ENCODE data around the gene RPS19. TPM values are rescaled to one million over a fixed set of nuclear protein-coding genes. Genes with fewer than 3 reads are reported as not detected.

The RPS19 gene
- polyA plus RNA-seq, 1 donor from 2014 or later: 783 TPM

GRCh38 chr19:41871573-41872383 is 11.7 kb downstream of the RPS19 start:
- Histone ChIP-seq H3K9ac (ENCODE audit: low read length) (no peak overlapping the region), H3K9me3 (ENCODE audit: low read length) (no peaks in the 10 kb centered on the region), H3K9me2 (ENCODE audit: insufficient read depth, low read length) (no peaks in the 10 kb centered on the region), H3F3A (ENCODE audit: insufficient read depth, low read length, poor library complexity, severe bottlenecking) (no peaks in the 10 kb centered on the region), H2AFZ (ENCODE audit: low read depth, low read length) (no peak overlapping the region), H3K36me3 (ENCODE audit: insufficient read depth, low read length) (no peaks in the 10 kb centered on the region), H4K20me1 (ENCODE audit: insufficient read depth) (no peaks in the 10 kb centered on the region), H3K27ac (ENCODE audit: low read length) (no peak overlapping the region), H3K27me3 (ENCODE audit: insufficient read depth, low read depth, low read length) (no peaks in the 10 kb centered on the region), H3K4me2 (ENCODE audit: low read length) (no peak overlapping the region), H3K4me3 (ENCODE audit: low read length) (no peak overlapping the region), H3K79me2 (replicated peaks; ENCODE audit: insufficient read depth, low read length) (no peaks in the 10 kb centered on the region)
- TF ChIP-seq TAF1 (IDR thresholded peaks at IDR 0.05; ENCODE audit: low read depth) (no peak), CTCF (IDR thresholded peaks at IDR 0.05; ENCODE audit: poor library complexity, severe bottlenecking) (no peak), POLR2AphosphoS5 (IDR thresholded peaks at IDR 0.05) (no peak), REST (IDR thresholded peaks at IDR 0.05; ENCODE audit: borderline replicate concordance) (no peak), RAD21 (conservative IDR thresholded peaks at IDR 0.05) (no peak), MXI1 (conservative IDR thresholded peaks at IDR 0.05; ENCODE audit: poor library complexity, severe bottlenecking) (no peak), EZH2 (IDR thresholded peaks at IDR 0.05; ENCODE audit: borderline replicate concordance, insufficient read depth, low read length, poor library complexity, severe bottlenecking) (no peak), SMC3 (conservative IDR thresholded peaks at IDR 0.05; ENCODE audit: poor library complexity) (no peak)

- Histone ChIP-seq H3K9me3 (ENCODE audit: low read length) (no peaks in the 10 kb centered on the region), H3K4me3 (ENCODE audit: low read length) (no peak overlapping the region), H3K9ac (ENCODE audit: low read length) (no peak overlapping the region), H4K20me1 (ENCODE audit: insufficient read depth) (no peaks in the 10 kb centered on the region), H2AFZ (ENCODE audit: low read depth, low read length) (no peak overlapping the region), H3K27ac (ENCODE audit: low read length) (no peak overlapping the region), H3K9me2 (ENCODE audit: insufficient read depth, low read length) (no peaks in the 10 kb centered on the region), H3K79me2 (replicated peaks; ENCODE audit: insufficient read depth, low read length) (no peaks in the 10 kb centered on the region), H3K4me2 (ENCODE audit: low read length) (no peak overlapping the region), H3F3A (ENCODE audit: insufficient read depth, low read length, poor library complexity, severe bottlenecking) (no peaks in the 10 kb centered on the region), H3K36me3 (ENCODE audit: insufficient read depth, low read length) (no peaks in the 10 kb centered on the region), H3K27me3 (ENCODE audit: insufficient read depth, low read depth, low read length) (no peaks in the 10 kb centered on the region)
- TF ChIP-seq MXI1 (conservative IDR thresholded peaks at IDR 0.05; ENCODE audit: poor library complexity, severe bottlenecking) (no peak), RAD21 (conservative IDR thresholded peaks at IDR 0.05) (no peak), POLR2AphosphoS5 (IDR thresholded peaks at IDR 0.05) (no peak), TAF1 (IDR thresholded peaks at IDR 0.05; ENCODE audit: low read depth) (no peak), REST (IDR thresholded peaks at IDR 0.05; ENCODE audit: borderline replicate concordance) (no peak), CTCF (IDR thresholded peaks at IDR 0.05; ENCODE audit: poor library complexity, severe bottlenecking) (no peak), EP300 (conservative IDR thresholded peaks at IDR 0.05; ENCODE audit: poor library complexity, severe bottlenecking) (no peak), EZH2 (IDR thresholded peaks at IDR 0.05; ENCODE audit: borderline replicate concordance, insufficient read depth, low read length, poor library complexity, severe bottlenecking) (no peak), SMC3 (conservative IDR thresholded peaks at IDR 0.05; ENCODE audit: poor library complexity) (no peak)
Measured at GRCh38 chr19:41872384-41872774, 12.3 kb downstream of the RPS19 start.
